ENCODE data around the gene TEX13C. TPM values are rescaled to one million over a fixed set of nuclear protein-coding genes. Genes with fewer than 3 reads are reported as not detected.
A peak's percentile ranks its signal among the peaks of the same experiment; 100 is the strongest.
"Not testable (repeated sequence)": the region's sequence is repeated elsewhere in the genome, so short reads cannot be mapped to it uniquely, and the experiment has no call there.

TEX13C gene
- total RNA-seq (2014; rRNA removed; shearing (Covaris generic)): not detected in 2 replicates

- H3K36me3 ChIP-seq: no peaks in the 10 kb centered on the region
- no peak within 1 kb of the TSS for H3K4me3 ChIP-seq
- DNase-seq (ENCODE audit: low read depth in 1 of 2, low spot score in 2 of 2): no peak
- no peak within 1 kb of the TSS for H3K27ac ChIP-seq
- H3K27me3 ChIP-seq (replicated peaks): no peaks in the 10 kb centered on the region
- no peaks in the 10 kb centered on the region for H3K4me1 ChIP-seq (replicated peaks)
- H3K9me3 ChIP-seq (replicated peaks): no peaks in the 10 kb centered on the region
These were observed at the start of gene TEX13C for GRCh38 chrX:125319646-125320521. Gene TEX13C, plus strand, starts transcription at chrX:125319871. Its CDS starts 249 bp downstream, at chrX:125320120.

GRCh38 chrX:125287282-125287681 lies 32.4 kb upstream of the TEX13C start:
- H3K9me3 ChIP-seq (replicated peaks): no peaks in the 10 kb centered on the region
- DNase-seq (ENCODE audit: low read depth in 1 of 2, low spot score in 2 of 2): no peak
- H3K36me3 ChIP-seq: no peaks in the 10 kb centered on the region
- H3K27ac ChIP-seq: no peak overlapping the region
- H3K4me1 ChIP-seq (replicated peaks): no peaks in the 10 kb centered on the region
- H3K4me3 ChIP-seq: no peak overlapping the region
- H3K27me3 ChIP-seq (replicated peaks): no peaks in the 10 kb centered on the region

GRCh38 chrX:125288343-125288742 lies 31.3 kb upstream of the TEX13C start:
- Histone ChIP-seq H3K4me1 (replicated peaks) (no peaks in the 10 kb centered on the region), H3K27me3 (replicated peaks) (no peaks in the 10 kb centered on the region), H3K27ac (no peak overlapping the region), H3K9me3 (replicated peaks) (no peaks in the 10 kb centered on the region), H3K4me3 (no peak overlapping the region), H3K36me3 (no peaks in the 10 kb centered on the region)
- no peak for DNase-seq (ENCODE audit: low read depth in 1 of 2, low spot score in 2 of 2)

- Histone ChIP-seq H3K4me1 (replicated peaks) (no peaks in the 10 kb centered on the region), H3K4me3 (no peak overlapping the region), H3K27me3 (replicated peaks) (no peaks in the 10 kb centered on the region), H3K36me3 (no peaks in the 10 kb centered on the region), H3K27ac (no peak overlapping the region), H3K9me3 (replicated peaks) (no peaks in the 10 kb centered on the region)
- DNase-seq (ENCODE audit: low read depth in 1 of 2, low spot score in 2 of 2): no peak
These were observed 30.5 kb upstream of the TEX13C start for GRCh38 chrX:125289209-125289608.

GRCh38 chrX:125289920-125290319 lies 29.8 kb upstream of the TEX13C start:
- Histone ChIP-seq H3K36me3 (no peaks in the 10 kb centered on the region), H3K27me3 (replicated peaks) (no peaks in the 10 kb centered on the region), H3K4me3 (no peak overlapping the region), H3K9me3 (replicated peaks) (no peaks in the 10 kb centered on the region), H3K4me1 (replicated peaks) (no peaks in the 10 kb centered on the region), H3K27ac (no peak overlapping the region)
- DNase-seq (ENCODE audit: low read depth in 1 of 2, low spot score in 2 of 2): peak in 1 of 2 experiments; percentile 6

GRCh38 chrX:125291124-125291523 lies 28.5 kb upstream of the TEX13C start:
- Histone ChIP-seq H3K27ac (no peak overlapping the region), H3K4me1 (replicated peaks) (no peaks in the 10 kb centered on the region), H3K36me3 (no peaks in the 10 kb centered on the region), H3K27me3 (replicated peaks) (no peaks in the 10 kb centered on the region), H3K9me3 (replicated peaks) (no peaks in the 10 kb centered on the region), H3K4me3 (no peak overlapping the region)
- no peak for DNase-seq (ENCODE audit: low read depth in 1 of 2, low spot score in 2 of 2)

GRCh38 chrX:125293850-125294780 lies 25.6 kb upstream of the TEX13C start:
- Histone ChIP-seq H3K36me3 (no peaks in the 10 kb centered on the region), H3K9me3 (replicated peaks) (no peaks in the 10 kb centered on the region), H3K4me1 (replicated peaks) (no peaks in the 10 kb centered on the region), H3K4me3 (no peak overlapping the region), H3K27ac (no peak overlapping the region), H3K27me3 (replicated peaks) (no peaks in the 10 kb centered on the region)
- DNase-seq (ENCODE audit: low read depth in 1 of 2, low spot score in 2 of 2): no peak

- H3K36me3 ChIP-seq: no peaks in the 10 kb centered on the region
- H3K4me1 ChIP-seq (replicated peaks): no peaks in the 10 kb centered on the region
- H3K9me3 ChIP-seq (replicated peaks): no peaks in the 10 kb centered on the region
- H3K27ac ChIP-seq: no peak overlapping the region
- H3K27me3 ChIP-seq (replicated peaks): no peaks in the 10 kb centered on the region
- DNase-seq (ENCODE audit: low read depth in 1 of 2, low spot score in 2 of 2): no peak
- H3K4me3 ChIP-seq: no peak overlapping the region
These were observed 24.3 kb upstream of the TEX13C start for GRCh38 chrX:125295337-125295736.

GRCh38 chrX:125298871-125299270 lies 20.8 kb upstream of the TEX13C start:
- DNase-seq (ENCODE audit: low read depth in 1 of 2, low spot score in 2 of 2): no peak
- Histone ChIP-seq H3K27ac (no peak overlapping the region), H3K4me1 (replicated peaks) (no peaks in the 10 kb centered on the region), H3K9me3 (replicated peaks) (no peaks in the 10 kb centered on the region), H3K36me3 (no peaks in the 10 kb centered on the region), H3K4me3 (no peak overlapping the region), H3K27me3 (replicated peaks) (no peaks in the 10 kb centered on the region)

GRCh38 chrX:125306335-125306866 lies 13.3 kb upstream of the TEX13C start:
- H3K27me3 ChIP-seq (replicated peaks): no peaks in the 10 kb centered on the region
- no peaks in the 10 kb centered on the region for H3K9me3 ChIP-seq (replicated peaks)
- no peak overlapping the region for H3K27ac ChIP-seq
- H3K4me1 ChIP-seq (replicated peaks): no peaks in the 10 kb centered on the region
- no peak overlapping the region for H3K4me3 ChIP-seq
- no peak for DNase-seq (ENCODE audit: low read depth in 1 of 2, low spot score in 2 of 2)
- H3K36me3 ChIP-seq: no peaks in the 10 kb centered on the region

GRCh38 chrX:125308653-125309052 lies 11.0 kb upstream of the TEX13C start:
- DNase-seq (ENCODE audit: low read depth in 1 of 2, low spot score in 2 of 2): no peak
- no peaks in the 10 kb centered on the region for H3K36me3 ChIP-seq
- no peaks in the 10 kb centered on the region for H3K4me1 ChIP-seq (replicated peaks)
- no peaks in the 10 kb centered on the region for H3K27me3 ChIP-seq (replicated peaks)
- no peak overlapping the region for H3K4me3 ChIP-seq
- no peaks in the 10 kb centered on the region for H3K9me3 ChIP-seq (replicated peaks)
- no peak overlapping the region for H3K27ac ChIP-seq

- not testable (repeated sequence) for H3K27me3 ChIP-seq (replicated peaks); DNase-seq (ENCODE audit: low read depth in 1 of 2, low spot score in 2 of 2); H3K4me3 ChIP-seq; H3K4me1 ChIP-seq (replicated peaks); H3K27ac ChIP-seq; H3K36me3 ChIP-seq; H3K9me3 ChIP-seq (replicated peaks)
These were observed 505 bp upstream of the TEX13C start for GRCh38 chrX:125319166-125319565.

- no peak for DNase-seq (ENCODE audit: low read depth in 1 of 2, low spot score in 2 of 2)
- Histone ChIP-seq H3K9me3 (replicated peaks) (no peaks in the 10 kb centered on the region), H3K36me3 (no peaks in the 10 kb centered on the region), H3K4me1 (replicated peaks) (no peaks in the 10 kb centered on the region), H3K27ac (no peak overlapping the region), H3K4me3 (no peak overlapping the region), H3K27me3 (replicated peaks) (no peaks in the 10 kb centered on the region)
These were observed 2.8 kb downstream of the TEX13C start for GRCh38 chrX:125322431-125322830.

- H3K4me3 ChIP-seq: no peak overlapping the region
- DNase-seq (ENCODE audit: low read depth in 1 of 2, low spot score in 2 of 2): no peak
- H3K27me3 ChIP-seq (replicated peaks): no peaks in the 10 kb centered on the region
- H3K9me3 ChIP-seq (replicated peaks): no peaks in the 10 kb centered on the region
- H3K36me3 ChIP-seq: no peaks in the 10 kb centered on the region
- H3K4me1 ChIP-seq (replicated peaks): no peaks in the 10 kb centered on the region
- H3K27ac ChIP-seq: no peak overlapping the region
These were observed 6.9 kb downstream of the TEX13C start for GRCh38 chrX:125326599-125326998.

Measured in SJSA1 (cell line).